C4-2B (cell line): ENCODE measurements around the gene RPS6KA1.

Source experiments
- CTCF ChIP-seq: fragments of 450-650 bp; conservative IDR thresholded peaks from 2 replicates; pipeline ENCODE4 v1.5.1; 2017; ENCODE audit warnings: mild to moderate bottlenecking
- ZFX ChIP-seq: fragments of 450-650 bp; IDR thresholded peaks from 2 replicates; pipeline ENCODE4 v1.6.1; 2017

- TF ChIP-seq CTCF: no peak
- TF ChIP-seq ZFX: no peak
These were observed 30.8 kb downstream of the RPS6KA1 start for GRCh38 chr1:26560403-26560780.
